Common myeloid progenitor, CD34-positive (primary cell): Measurements from ENCODE around the gene SIK2.

Experiments used
- CTCF ChIA-PET: fragments of 350-600 bp; sonication (Branson Sonifier 250); formaldehyde crosslinking; loops from one replicate; lab custom pipeline; 2021; ENCODE audit warnings: antibody characterized with exemption; lab: Charles Lee
- POLR2A ChIA-PET: fragments of 350-600 bp; sonication (Branson Sonifier 250); formaldehyde crosslinking; loops from one replicate; lab custom pipeline; 2021; ENCODE audit warnings: antibody characterized with exemption; lab: Charles Lee
- DNase-seq, 3 donors: peaks; one replicate each; pipeline versions ENCODE4 v3.0.0 to v3.0.0-alpha.2; 2013
- H3K27ac ChIP-seq, 2 experiments: 1 replicate in 1 of 2; 2 replicates in 1 of 2; pipeline ENCODE4 v1.7.0; 2013; ENCODE audit warnings: inconsistent platforms in 2 of 2, low read length in 2 of 2, mild to moderate bottlenecking in 2 of 2, low read depth in 1 of 2, moderate library complexity in 1 of 2; ENCODE audit not compliant: severe bottlenecking in 2 of 2, insufficient read depth in 1 of 2, poor library complexity in 1 of 2
- H3K27me3 ChIP-seq, 5 experiments: replicated peaks in 2 of 5; 1 replicate in 3 of 5; 2 replicates in 2 of 5; pipeline versions ENCODE4 v1.6.1 to v1.7.0; 2013; ENCODE audit warnings: low read length in 4 of 5, mild to moderate bottlenecking in 2 of 5, moderate library complexity in 2 of 5, inconsistent platforms in 1 of 5; ENCODE audit not compliant: insufficient read depth in 5 of 5, control insufficient read depth in 4 of 5
- H3K36me3 ChIP-seq, 4 experiments: 1 replicate in 2 of 4; 2 replicates in 2 of 4; pipeline versions ENCODE4 v1.6.1 to v1.7.0; 2013; ENCODE audit warnings: low read length in 3 of 4, control low read depth in 1 of 4, mild to moderate bottlenecking in 1 of 4; ENCODE audit not compliant: control insufficient read depth in 4 of 4, insufficient read depth in 4 of 4
- H3K4me1 ChIP-seq, 4 experiments: 1 replicate in 3 of 4; 2 replicates in 1 of 4; pipeline versions ENCODE4 v1.6.1 to v1.7.1; 2013; ENCODE audit warnings: low read length in 3 of 4, mild to moderate bottlenecking in 3 of 4, control low read depth in 1 of 4, inconsistent platforms in 1 of 4, moderate library complexity in 1 of 4; ENCODE audit not compliant: control insufficient read depth in 4 of 4, insufficient read depth in 4 of 4; ENCODE audit errors: control extremely low read depth in 1 of 4
- H3K4me3 ChIP-seq, 7 experiments: 1 replicate in 4 of 7; 2 replicates in 3 of 7; pipeline versions ENCODE4 v1.5.1 to v1.7.0; 2013; ENCODE audit warnings: mild to moderate bottlenecking in 7 of 7, low read length in 6 of 7, moderate library complexity in 6 of 7, inconsistent platforms in 2 of 7, low read depth in 2 of 7, control low read depth in 1 of 7; ENCODE audit not compliant: insufficient read depth in 4 of 7, control insufficient read depth in 1 of 7; ENCODE audit errors: extremely low read depth in 1 of 7
- H3K9me3 ChIP-seq, 5 experiments: 1 replicate in 4 of 5; 2 replicates in 1 of 5; pipeline versions ENCODE4 v1.6.1 to v1.7.1; 2013; ENCODE audit warnings: low read length in 4 of 5, mild to moderate bottlenecking in 2 of 5, inconsistent platforms in 1 of 5, low read depth in 1 of 5, moderate library complexity in 1 of 5; ENCODE audit not compliant: control insufficient read depth in 4 of 5, insufficient read depth in 2 of 5; ENCODE audit errors: control extremely low read depth in 1 of 5
- WGBS: methylation state at CpG from one replicate; pipeline ENCODE4 v1.1.5; 2013; ENCODE audit not compliant: insufficient coverage; 5-methylcytosine and 5-hydroxymethylcytosine counted together

Gene SIK2

DNA sequence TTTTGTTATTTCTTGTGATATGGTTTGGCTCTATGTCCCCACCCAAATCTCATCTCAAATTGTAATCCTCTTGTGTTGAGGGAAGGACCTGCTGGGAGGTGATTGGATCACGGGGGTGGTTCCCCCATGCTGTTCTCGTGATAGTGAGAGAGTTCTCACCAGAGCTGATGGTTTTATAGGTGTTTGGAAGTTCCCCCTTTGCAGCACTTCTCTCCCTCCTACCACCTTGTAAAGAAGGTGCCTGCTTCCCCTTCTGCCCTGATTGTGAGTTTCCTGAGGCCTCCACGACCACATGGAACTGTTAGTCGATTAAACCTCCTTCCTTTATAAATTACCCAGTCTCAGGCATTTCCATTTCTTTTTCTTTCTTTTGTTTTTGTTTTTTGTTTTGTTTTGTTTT is 24.4 kb upstream of the SIK2 start:
- CTCF ChIA-PET, result interaction anchor here (1.2 kb wide), 1 partner anchor 12 kb away, joined by 5 read pairs; no protein-coding TSS in a partner anchor
- H3K4me1 ChIP-seq, result peaks cover 15 to 39% (median 18%) of the 10 kb centered on the region in 4 experiments
- 20% methylated on average over 1 of the region's 4 CpGs for WGBS

GRCh38 chr11:111581341-111581740 is 20.9 kb upstream of the SIK2 start:
- CTCF ChIA-PET, result interaction anchor here (1.4 to 3.1 kb wide), 3 partner anchors 15 to 196 kb away, joined by 6 to 10 read pairs (median 7); no protein-coding TSS in a partner anchor
- Histone ChIP-seq H3K9me3 (no peaks in the 10 kb centered on the region), H3K27ac (peak overlapping the region in 1 of 2 experiments; percentile 15), H3K27me3 (no peaks in the 10 kb centered on the region), H3K4me1 (peaks cover 18 to 43% (median 26%) of the 10 kb centered on the region in 4 experiments), H3K4me3 (no peak overlapping the region), H3K36me3 (no peaks in the 10 kb centered on the region)
- POLR2A ChIA-PET, result no interaction called here
- 100% methylated on average over 1 of the region's 1 CpG for WGBS
- DNase-seq, result no peak

More for the DNA sequence above, 24.4 kb upstream of the SIK2 start:
- H3K27ac ChIP-seq, result no peak overlapping the region
- POLR2A ChIA-PET, result no interaction called here
- H3K27me3 ChIP-seq, result no peaks in the 10 kb centered on the region
- H3K36me3 ChIP-seq, result no peaks in the 10 kb centered on the region
- no peaks in the 10 kb centered on the region for H3K9me3 ChIP-seq
- peak in 2 of 3 donors; percentile 79 to 88 for DNase-seq
- H3K4me3 ChIP-seq, result no peak overlapping the region

GRCh38 chr11:111582163-111582562 is 20.1 kb upstream of the SIK2 start:
- Histone ChIP-seq H3K9me3 (no peaks in the 10 kb centered on the region), H3K36me3 (no peaks in the 10 kb centered on the region), H3K27me3 (no peaks in the 10 kb centered on the region), H3K4me3 (peak overlapping the region in 2 of 7 experiments; percentile 11 to 31), H3K4me1 (peaks cover 18 to 43% (median 26%) of the 10 kb centered on the region in 4 experiments), H3K27ac (peak overlapping the region; percentile 15 to 16)
- ChIA-PET POLR2A (interaction anchor here (0.7 kb wide), 1 partner anchor 185 kb away, joined by 3 read pairs; no protein-coding TSS in a partner anchor), CTCF (interaction anchor here (1.4 to 3.1 kb wide), 3 partner anchors 15 to 195 kb away, joined by 6 to 10 read pairs (median 7); no protein-coding TSS in a partner anchor)
- peak in 2 of 3 donors; percentile 73 to 85 for DNase-seq

DNA sequence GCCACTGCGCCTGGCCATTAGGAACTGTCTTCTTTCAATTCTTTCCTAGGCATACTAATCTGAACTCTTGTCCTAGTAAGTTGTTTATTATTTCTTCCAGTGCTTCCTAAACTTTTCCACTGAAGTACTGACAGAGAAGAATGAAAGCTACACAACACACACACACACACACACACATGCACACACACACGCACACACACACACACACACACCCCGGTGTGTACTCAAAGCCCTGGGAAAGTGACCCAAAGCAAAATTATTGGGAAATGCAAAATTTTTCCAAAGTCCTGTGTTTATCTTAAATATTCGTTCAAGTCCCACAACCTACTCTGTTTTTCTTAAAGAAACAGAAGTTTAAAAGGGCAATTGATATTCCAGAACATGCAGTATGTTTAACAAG is 19.4 kb upstream of the SIK2 start:
- WGBS, result 67% methylated on average over 1 of the region's 4 CpGs
- Histone ChIP-seq H3K36me3 (no peaks in the 10 kb centered on the region), H3K4me1 (peaks cover 18 to 42% (median 26%) of the 10 kb centered on the region in 4 experiments), H3K27me3 (no peaks in the 10 kb centered on the region), H3K9me3 (no peaks in the 10 kb centered on the region), H3K27ac (peak overlapping the region; percentile 16 to 49), H3K4me3 (no peak overlapping the region)
- DNase-seq, result no peak
- ChIA-PET CTCF (interaction anchor here (1.4 to 3.1 kb wide), 4 partner anchors 14 to 259 kb away, joined by 3 to 10 read pairs (median 6); no protein-coding TSS in a partner anchor), POLR2A (interaction anchor here (0.7 kb wide), 1 partner anchor 184 kb away, joined by 3 read pairs; no protein-coding TSS in a partner anchor)

DNA sequence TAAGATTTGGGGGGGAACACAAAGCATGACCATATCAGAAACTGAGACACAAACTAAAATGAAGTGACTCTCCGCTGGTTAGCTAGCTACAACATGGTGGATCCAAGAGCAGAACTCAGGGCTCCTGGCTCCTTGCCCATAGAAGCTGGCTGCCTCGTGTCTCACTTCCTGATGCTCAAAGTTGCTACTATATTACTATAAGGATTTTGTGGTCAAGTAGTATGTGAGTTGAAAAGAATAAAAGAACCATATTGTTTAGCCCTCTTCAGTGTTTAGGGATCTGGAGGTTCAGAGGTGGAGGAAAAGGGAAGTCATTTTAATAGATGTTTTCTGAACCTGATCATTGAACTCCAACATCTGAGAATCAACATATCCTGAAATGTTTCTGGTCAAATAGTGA is 16.9 kb upstream of the SIK2 start:
- H3K4me1 ChIP-seq, result peaks cover 18 to 36% (median 26%) of the 10 kb centered on the region in 4 experiments
- POLR2A ChIA-PET, result no interaction called here
- DNase-seq, result peak in 2 of 3 donors; percentile 73 to 74
- H3K27ac ChIP-seq, result no peak overlapping the region
- H3K9me3 ChIP-seq, result no peaks in the 10 kb centered on the region
- CTCF ChIA-PET, result interaction anchor here (0.9 to 3.4 kb wide), 8 partner anchors 13 to 256 kb away, joined by 3 to 19 read pairs (median 4); no protein-coding TSS in a partner anchor
- H3K4me3 ChIP-seq, result no peak overlapping the region
- 89% methylated on average over 1 of the region's 2 CpGs for WGBS
- no peaks in the 10 kb centered on the region for H3K27me3 ChIP-seq
- H3K36me3 ChIP-seq, result no peaks in the 10 kb centered on the region

GRCh38 chr11:111586388-111586831 is 15.8 kb upstream of the SIK2 start:
- H3K4me1 ChIP-seq, result peaks cover 17 to 35% (median 23%) of the 10 kb centered on the region in 4 experiments
- H3K9me3 ChIP-seq, result no peaks in the 10 kb centered on the region
- 60% methylated on average over 1 of the region's 1 CpG for WGBS
- ChIA-PET CTCF (interaction anchor here (0.5 to 3.4 kb wide), 19 partner anchors 9 to 401 kb away, joined by 3 to 19 read pairs (median 5); partner anchors contain the start of gene SIK2), POLR2A (no interaction called here)
- H3K36me3 ChIP-seq, result no peaks in the 10 kb centered on the region
- DNase-seq, result peak; percentile 63 to 82 (median 74)
- no peak overlapping the region for H3K4me3 ChIP-seq
- no peak overlapping the region for H3K27ac ChIP-seq
- no peaks in the 10 kb centered on the region for H3K27me3 ChIP-seq

GRCh38 chr11:111589114-111589513 is 13.1 kb upstream of the SIK2 start:
- no peaks in the 10 kb centered on the region for H3K27me3 ChIP-seq

More at GRCh38 chr11:111589114-111589513, 13.1 kb upstream of the SIK2 start:
- peaks cover 4 to 14% (median 9%) of the 10 kb centered on the region in 4 experiments for H3K4me1 ChIP-seq
- H3K9me3 ChIP-seq, result no peaks in the 10 kb centered on the region
- no peak overlapping the region for H3K27ac ChIP-seq
- no peak overlapping the region for H3K4me3 ChIP-seq
- ChIA-PET CTCF (interaction anchor here (1.0 to 2.6 kb wide), 4 partner anchors 9 to 254 kb away, joined by 3 to 12 read pairs (median 4); no protein-coding TSS in a partner anchor), POLR2A (no interaction called here)
- 100% methylated on average over 1 of the region's 2 CpGs for WGBS
- H3K36me3 ChIP-seq, result no peaks in the 10 kb centered on the region
- DNase-seq, result no peak
